SHP77 treated with DMSO at 0.1 percent for 48 hours (cell line): ENCODE data around the gene COL9A3.

Experiments
- DNase-seq: peaks from one replicate; lab custom pipeline; 2025; lab: John Stamatoyannopoulos, UW

The COL9A3 gene

DNA sequence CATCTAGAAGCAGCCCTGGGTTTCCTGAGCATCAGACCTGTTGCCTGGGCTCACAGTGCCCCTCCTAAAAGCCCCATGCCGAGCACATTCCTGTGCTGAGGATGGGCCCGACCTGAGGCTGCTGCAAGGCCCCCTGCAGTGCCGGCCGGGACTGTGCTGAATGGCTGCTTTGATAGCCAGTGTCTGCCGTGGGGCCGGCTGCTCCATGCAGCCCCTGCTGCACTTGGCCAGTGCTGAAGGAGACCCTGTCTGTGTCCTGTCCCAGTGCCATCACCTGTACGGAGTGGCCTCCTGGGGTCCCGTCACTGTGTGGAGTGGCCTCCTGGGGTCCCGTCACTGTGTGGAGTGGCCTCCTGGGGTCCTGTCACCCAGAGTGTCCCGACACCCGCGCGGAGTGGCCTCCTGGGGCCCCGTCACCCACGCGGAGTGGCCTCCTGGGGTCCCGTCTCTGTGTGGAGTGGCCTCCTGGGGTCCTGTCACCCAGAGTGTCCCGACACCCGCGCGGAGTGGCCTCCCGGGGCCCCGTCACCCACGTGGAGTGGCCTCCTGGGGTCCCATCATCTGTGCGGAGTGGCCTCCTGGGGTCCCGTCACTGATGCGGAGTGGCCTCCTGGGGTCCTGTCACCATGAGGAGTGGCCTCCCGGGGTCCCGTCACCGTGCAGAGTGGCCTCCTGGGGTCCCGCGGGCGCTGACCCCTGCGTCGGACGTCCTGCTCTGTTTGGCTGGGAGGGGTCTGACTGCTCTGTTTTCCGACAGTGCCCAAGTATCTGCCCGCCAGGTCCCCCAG, 7.0 kb downstream of the COL9A3 start:
- no peak for DNase-seq

DNA sequence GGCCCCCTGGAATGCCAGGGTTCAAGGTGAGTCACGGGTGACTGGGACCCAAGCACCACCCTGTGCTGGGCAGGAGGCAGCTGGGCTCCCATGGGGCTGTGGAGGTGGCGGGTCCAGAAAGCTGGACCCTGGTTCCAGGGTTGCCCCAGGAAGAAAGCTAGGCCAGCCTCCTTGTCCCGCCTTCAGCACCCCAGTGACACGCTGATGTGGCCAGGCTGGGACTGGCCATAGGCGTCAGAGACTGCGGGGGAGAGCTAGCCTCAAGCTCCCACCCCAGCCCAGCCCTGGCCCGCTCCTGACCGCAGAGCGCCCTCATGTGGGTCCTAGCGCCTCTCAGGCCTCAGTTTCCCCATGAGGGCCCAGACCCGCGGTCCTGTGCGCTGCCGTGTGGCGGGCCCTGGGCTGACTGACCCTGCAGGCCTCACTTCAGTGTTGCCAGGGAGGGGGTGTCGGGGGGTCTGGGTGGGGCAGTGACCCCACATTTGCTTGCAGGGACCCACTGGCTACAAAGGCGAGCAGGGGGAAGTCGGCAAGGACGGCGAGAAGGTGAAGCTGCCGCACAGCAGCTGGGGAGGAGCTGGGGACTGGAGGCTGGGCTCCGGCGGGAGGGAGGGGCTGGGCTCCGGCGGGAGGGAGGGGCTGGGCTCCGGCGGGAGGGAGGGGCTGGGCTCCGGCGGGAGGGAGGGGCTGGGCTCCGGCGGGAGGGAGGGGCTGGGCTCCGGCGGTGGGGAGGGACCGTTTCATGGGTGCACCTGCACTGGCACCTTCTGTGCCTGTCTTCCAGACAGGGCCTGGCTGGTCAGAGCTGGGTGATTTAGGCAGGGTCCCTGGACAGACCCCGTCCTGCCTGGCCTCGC, 7.9 kb downstream of the COL9A3 start:
- no peak for DNase-seq

DNA sequence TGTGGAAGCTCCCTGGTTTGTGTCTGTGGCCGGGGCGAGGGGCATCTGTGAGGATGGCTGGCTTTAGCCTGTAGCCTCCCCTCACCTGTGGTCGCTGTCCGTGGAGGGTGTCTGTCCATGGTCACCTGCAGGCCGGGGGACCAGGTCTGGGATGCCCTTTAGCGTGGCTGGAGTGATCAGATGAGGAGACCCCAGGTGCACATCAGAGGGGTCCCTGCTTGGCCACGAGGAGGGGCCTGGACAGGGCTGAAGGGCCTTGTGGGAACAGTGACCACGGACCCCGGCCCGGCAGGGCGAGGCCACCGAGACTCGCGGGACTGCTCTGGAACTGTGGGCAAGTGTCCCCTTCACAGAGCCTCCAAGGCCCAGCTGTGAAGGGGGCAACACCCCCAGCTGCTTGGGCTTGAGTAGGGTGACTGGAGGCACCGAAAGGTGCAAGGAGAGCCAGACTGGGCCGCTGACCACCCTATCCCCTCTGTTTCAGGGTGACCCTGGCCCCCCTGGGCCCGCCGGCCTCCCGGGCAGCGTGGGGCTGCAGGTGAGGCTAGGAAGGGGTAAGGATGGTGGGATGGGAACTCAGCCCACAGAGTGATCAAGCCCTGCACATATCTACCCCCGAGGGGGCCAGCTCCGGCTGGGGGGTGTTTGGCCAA, 8.6 kb downstream of the COL9A3 start:
- no peak for DNase-seq

DNA sequence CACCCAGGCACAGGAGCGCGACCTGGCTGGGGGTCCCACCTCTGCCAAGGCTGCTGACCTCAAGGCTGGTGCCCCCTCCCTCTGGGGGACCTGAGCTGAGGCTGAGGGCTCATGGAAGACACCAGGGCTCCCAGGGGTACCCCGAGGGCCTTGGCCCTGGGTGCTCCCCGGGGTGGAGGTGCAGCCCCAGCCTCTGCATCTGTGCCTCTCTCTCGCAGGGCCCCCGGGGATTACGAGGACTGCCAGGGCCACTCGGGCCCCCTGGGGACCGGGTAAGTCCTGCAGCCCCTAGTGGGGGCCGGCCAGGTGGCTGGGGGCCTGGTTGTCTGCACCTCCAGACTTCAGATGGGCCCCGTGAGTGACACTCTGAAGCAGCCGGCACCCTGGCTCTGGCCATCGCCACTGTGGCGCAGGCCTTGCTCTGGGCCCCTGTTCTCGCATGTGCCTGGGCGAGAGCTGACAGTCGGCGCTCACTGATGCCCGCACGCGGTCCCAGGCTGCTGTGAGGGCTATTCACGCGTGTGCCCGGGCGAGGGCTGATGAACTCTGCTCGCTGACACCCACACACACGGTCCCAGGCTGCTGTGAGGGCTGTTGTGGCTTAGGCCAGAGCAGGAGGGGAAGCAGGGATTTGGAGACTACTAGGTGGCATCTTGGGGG, 9.3 kb downstream of the COL9A3 start:
- DNase-seq = no peak

DNA sequence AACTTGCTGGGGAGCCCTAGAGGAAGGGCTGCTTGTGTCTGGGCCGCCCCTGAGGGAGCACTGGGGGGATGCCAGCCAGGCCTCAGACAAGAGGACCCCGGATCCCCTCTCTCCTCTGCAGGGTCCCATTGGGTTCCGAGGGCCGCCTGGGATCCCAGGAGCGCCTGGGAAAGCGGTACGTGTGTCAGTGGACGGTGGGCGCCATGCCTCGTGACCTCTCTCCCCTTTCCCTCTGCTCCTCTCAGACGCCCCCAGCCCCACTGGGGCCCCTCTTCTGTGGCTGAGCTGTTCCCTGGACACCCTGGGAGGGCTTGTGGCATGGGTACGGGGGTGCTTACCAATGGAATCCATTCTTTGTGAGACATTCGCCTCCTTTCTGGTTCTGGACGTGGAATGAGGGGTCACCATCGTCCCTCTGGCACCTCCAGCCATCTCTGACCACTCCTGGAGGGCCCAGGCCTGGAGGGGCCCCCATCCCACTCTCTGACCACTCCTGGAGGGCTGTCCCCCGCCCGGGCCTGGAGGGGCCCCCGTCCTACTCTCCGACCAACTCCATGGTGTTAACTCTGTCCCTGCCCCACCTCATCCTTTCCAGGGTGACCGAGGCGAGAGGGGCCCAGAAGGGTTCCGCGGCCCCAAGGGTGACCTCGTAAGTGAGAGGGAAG, 9.9 kb downstream of the COL9A3 start:
- DNase-seq = no peak

DNA sequence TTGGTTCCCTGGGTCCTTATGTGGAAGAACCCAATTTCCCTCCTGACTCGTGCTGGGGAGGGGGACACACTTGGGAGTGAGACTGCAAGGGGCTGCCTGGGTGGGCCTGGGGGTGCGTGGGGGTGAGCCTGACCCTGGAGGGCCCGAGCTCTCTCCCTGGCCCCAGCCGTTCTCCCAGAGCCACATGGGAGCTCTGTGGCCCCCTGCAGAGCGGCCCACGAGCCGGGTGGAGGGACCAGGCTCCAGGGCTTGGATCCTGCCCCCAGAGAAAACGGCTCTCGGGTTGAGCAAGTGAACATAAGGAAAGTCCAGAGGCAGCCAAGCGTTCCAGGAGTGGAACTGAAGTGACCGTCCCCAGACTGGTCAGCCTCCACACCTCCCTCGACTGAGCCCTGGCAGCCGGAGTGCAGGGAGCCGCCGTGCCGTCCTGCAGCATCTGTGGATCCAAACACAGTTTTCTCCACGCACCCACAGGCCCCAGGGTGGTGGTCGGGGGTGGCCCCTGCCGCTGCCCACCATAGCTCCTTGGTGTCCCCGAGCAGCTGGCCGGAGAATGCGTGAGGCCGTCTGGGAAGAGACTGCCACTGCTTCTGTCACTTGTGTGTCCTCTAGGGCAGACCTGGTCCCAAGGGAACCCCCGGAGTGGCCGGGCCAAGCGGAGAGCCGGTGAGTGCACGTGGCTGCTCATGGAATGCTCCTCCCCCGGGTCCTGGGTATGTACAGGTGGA, 10.6 kb downstream of the COL9A3 start:
- no peak for DNase-seq

DNA sequence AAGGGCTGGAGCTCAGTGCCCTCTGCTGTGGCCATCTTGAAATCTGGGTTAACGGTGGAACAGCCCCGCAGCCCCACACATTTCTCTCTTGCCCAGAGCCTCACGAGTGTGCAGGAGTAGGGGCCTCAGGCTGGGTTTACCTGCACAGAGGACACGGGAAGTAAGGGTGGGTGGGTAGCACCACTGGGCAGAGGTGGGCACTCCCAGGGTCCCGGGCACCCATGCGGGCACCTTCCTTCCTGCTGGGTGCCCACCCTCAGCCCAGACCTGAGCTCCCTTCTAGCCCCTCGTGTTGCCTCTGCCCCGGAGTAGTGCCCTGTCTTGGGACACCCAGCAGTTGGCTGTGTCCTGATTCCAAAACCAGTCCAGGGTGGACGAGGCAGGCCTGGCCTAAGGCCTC, 11.2 kb downstream of the COL9A3 start:
- DNase-seq = no peak

DNA sequence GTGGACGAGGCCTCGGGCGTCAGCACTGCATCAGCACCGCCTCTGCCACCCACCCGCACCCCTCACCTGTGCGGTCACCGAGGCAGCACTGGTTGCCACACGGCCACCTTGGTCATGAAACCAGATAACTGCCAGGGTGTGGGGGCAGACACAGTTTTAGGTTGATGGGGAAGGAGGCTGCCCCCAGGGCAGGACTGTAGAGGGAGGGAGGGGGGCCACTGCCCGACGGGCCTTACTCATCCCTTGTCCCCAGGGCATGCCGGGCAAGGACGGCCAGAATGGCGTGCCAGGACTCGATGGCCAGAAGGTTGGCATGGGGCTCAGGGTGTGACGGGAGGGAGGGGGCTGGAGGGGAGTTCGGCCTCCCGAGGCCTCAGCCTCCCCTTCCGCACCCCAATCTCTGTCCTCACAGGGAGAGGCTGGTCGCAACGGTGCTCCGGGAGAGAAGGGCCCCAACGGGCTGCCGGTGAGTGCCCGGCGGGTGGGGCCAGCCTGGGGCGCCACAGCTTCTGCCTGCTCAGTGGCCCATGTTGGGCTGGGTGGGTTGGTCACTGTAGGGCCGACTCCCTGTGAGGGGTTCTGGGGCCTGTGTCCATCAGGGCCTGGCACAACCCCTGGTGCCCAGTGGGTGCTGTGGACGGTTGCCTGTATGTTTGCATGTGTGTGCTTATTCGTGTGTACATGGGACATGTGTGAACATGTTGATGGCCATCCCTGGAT, 11.8 kb downstream of the COL9A3 start:
- no peak for DNase-seq

DNA sequence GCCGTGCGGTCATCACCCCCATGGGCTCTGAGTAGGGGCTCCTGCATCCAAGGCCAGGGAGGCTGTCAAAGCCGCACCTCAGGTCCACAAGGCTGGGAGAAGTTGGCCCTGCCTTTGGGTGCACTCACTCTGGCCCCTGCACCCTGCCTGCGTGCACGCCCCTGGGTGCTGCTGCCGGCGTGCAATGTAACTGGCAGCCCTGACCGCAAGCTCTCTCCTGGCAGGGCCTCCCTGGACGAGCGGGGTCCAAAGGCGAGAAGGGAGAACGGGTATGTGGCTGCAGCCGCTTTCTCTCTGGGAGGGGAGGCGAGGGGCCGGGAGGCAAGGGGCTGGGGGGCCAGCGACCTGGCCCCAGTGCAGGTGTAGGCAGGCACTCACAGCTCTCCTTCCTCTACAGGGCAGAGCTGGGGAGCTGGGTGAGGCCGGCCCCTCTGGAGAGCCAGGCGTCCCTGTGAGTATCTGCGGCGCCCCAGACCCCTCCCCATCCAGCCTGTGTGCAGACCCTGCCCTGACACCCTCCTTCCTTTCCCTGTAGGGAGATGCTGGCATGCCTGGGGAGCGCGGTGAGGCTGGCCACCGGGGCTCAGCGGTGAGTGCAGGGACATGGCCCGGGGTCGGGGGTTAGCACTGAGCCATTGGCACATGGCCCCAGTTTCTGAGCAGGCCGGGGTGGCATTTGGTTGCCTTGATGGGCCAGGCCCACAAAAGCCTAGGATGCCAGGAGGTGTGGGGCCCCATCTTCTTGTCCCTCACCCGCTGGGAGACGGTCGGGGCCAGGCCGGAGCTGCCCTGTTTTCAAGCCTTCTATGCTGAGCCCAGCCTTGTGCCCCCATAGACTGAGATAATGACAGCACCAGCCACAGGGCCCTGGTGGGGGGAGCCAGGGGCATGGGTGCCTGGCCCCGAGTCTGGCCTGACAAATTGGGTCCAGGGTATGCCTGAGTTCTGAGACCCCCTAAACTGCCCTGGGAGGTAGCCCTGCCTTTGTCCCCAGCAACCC, 12.7 kb downstream of the COL9A3 start:
- no peak for DNase-seq

DNA sequence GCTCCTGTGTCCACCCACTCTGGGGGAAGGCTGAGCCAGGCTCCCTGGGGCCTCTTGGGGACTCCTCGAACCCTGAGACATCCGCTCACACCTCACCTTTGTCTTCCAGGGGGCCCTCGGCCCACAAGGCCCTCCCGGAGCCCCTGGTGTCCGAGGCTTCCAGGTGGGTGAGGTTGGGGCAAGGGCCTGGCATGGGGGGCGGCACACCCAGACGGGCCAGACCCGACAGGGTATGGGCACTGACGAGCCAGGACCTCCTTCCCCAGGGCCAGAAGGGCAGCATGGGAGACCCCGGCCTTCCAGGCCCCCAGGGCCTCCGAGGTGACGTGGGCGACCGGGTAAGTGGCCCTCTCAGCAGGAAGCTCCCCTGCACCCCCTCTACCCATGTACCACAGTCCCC, 13.4 kb downstream of the COL9A3 start:
- no peak for DNase-seq

DNA sequence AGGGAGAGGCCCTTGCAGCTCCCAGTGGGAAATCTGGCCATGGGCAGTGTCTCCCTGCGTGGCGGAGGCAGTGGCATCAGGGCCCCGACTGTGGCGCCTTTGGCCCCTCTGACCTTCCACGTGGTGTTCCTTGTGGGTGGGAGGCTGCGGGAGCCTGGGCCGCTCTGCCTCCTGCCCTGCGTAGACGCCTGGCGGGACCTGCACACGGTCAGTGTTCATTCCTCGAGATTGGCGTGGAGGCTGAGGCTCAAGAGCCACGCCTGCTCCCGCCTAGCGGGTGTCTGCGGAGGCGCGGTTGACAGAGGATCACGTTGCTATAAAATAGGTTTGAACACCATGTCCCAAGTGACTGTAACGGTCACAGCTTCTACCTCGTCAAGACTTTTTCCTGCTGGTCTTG, 14.0 kb downstream of the COL9A3 start:
- DNase-seq = no peak

DNA sequence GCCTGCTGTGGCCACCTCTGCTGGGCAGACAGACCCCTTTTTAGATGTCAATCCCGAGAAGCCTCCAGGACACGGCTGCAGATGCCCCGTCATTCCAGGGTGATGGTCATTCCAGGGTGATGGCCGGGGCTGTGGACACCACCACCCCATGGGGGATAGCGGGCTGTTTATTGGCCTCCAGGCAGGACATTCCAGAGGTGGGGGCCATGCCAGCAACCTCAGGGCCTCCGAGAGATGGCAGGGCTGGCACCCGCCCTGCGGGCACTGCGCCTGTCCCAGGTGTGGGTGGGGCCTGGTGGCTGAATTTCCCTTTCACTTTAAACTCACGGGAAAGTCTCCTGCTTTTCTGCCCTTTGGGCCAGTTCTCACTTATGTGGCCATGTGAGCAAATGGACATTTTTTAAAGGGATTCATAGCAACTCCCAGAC, 14.5 kb downstream of the COL9A3 start:
- no peak for DNase-seq

DNA sequence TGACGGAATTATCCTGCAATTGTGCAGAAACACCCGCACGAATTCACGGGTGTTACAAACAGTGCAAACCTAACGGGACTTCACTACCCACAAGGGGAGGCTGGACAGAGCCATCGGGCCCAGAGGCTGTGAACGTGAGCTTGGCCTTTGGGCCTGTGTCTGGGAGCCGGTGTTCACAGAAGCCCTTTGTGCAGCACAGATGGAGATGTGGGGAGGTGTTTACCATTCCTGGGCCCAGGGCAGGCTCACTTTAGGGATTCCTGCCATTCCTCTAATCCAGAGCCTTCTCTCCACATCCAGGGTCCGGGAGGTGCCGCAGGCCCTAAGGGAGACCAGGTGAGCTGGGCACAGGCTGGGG, 15.0 kb downstream of the COL9A3 start:
- no peak for DNase-seq

DNA sequence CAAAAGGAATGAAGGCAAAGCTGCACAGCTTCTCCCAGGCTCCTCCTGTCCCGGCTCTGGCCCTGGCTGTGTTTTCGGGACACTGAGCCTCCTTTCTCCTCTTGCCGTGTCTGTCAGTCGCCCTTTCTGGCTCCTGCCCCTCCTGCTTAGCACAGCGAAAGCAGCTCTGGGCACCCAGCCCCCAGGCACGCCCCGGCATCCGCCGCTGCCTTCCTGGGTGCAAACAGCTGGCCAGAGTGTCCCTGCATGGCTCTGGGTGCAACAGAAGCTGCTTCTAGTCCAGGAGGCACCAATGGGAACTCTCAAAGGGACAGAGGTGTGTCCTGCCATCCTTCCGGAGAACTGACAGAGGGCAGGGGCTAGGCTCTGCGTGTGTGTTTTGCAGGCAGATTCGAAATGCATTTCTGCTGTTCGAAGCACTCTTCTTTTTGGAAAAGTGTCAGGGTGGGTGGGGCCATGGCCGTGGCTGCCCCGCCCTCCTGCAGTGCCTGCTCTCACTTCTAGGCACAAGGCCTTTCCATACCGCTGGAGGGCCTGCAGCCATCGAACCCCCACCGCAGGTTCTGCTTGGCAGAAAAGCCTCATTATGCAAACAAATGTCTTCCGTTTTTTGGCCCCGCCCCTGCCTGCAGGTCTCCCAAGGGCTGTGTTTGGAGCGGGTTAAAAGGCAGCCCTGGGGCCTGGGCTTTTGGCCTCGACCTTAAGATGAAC, 15.5 kb downstream of the COL9A3 start:
- DNase-seq = peak; percentile 53

DNA sequence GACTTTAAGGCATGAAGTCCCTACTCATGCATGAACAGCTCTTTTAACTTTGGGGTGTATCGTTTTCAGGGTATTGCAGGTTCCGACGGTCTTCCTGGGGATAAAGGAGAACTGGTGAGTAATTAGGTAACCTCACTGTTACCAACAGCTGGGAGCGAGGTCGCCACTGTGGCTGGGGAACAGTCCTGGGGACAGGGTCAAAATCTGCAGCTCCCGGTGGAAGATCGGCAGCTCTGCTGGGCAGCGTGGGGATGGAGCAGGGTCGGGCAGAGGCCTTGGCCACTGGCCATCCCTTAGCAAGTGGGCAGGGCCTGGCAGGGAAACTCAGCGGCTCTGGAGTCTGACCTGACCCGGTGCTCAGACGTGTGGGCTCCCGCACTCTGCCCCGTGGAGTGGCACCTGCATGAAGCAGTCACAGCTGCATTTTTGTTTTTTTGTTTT, 16.1 kb downstream of the COL9A3 start:
- DNase-seq = no peak

DNA sequence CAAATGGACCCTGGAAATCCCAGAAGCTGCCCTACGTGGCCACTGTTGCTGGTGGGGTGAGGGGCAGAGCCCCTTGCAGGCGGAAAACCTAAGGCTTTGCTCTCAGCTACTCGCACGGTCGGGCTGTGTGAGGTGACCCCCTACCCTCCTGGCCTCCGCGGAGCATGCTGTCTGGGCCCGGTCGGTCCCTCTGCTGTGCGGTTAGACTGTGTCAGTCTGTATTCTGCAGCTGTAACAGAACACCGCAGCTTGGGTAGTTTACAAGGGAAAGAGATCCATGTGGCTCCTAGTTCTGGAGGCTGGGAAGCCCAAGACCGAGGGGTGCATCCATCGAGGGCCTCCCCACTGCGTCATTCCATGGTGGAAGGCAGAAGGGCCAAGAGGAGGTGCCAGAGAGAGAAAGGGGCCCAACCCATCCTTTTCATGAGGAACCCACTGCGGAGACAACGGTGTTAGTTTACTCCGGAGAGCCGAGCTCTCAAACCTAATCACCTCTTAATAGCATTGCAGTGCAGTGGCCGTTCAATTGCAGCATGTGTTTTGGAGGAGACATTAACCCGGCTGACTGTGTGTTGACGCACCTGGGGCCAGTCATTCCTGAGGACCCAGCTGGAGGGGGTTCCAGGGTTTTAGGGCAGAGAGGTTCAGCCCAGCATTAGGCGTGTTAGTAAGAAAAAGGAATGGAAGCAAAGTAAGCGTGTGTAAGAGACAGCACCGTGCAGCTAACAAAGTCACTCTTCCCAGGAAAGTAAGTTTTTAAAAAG, 18.3 kb downstream of the COL9A3 start:
- DNase-seq = no peak
